Fibroblast of lung (primary cell): ENCODE results near the gene CDC42SE2. TPM values are rescaled to one million over a fixed set of nuclear protein-coding genes. Genes with fewer than 3 reads are reported as not detected.
"Not testable (repeated sequence)": the region's sequence is repeated elsewhere in the genome, so short reads cannot be mapped to it uniquely, and the experiment has no call there.

ENCODE experiments used
- DNase-seq, 2 donors: peaks; one replicate each; pipeline versions ENCODE4 v3.0.0 to v3.0.0-alpha.2; 2010; ENCODE audit warnings: low read depth in 2 of 2
- H2AFZ ChIP-seq: 2 replicates; pipeline ENCODE4 v1.5.1; 2012; ENCODE audit warnings: low read length, control low read depth, inconsistent platforms
- H3K27ac ChIP-seq: 2 replicates; pipeline ENCODE4 v1.5.1; 2011; ENCODE audit warnings: low read length, control low read depth; ENCODE audit not compliant: insufficient read depth
- H3K27me3 ChIP-seq: 2 replicates; pipeline ENCODE4 v1.5.1; 2011; ENCODE audit warnings: mild to moderate bottlenecking, low read length; ENCODE audit not compliant: control insufficient read depth, insufficient read depth
- H3K36me3 ChIP-seq: 2 replicates; pipeline ENCODE4 v1.5.1; 2011; ENCODE audit warnings: low read length; ENCODE audit not compliant: control insufficient read depth, insufficient read depth
- H3K4me1 ChIP-seq: 2 replicates; pipeline ENCODE4 v1.5.1; 2011; ENCODE audit warnings: low read length; ENCODE audit not compliant: control insufficient read depth, insufficient read depth; ENCODE audit errors: extremely low read depth
- H3K4me2 ChIP-seq: 2 replicates; pipeline ENCODE4 v1.5.1; 2011; ENCODE audit warnings: low read length, control low read depth; ENCODE audit not compliant: insufficient read depth; ENCODE audit errors: extremely low read depth
- H3K4me3 ChIP-seq, 4 experiments: fragments of 200-600 bp in 1 of 4; sonication (generic) in 1 of 4; replicated peaks in 1 of 4; 2 replicates each; pipeline ENCODE4 v1.5.1; 2011 to 2016; ENCODE audit warnings: low read length in 4 of 4, low read depth in 3 of 4, mild to moderate bottlenecking in 3 of 4, control low read depth in 2 of 4, inconsistent platforms in 1 of 4, mixed read lengths in 1 of 4; ENCODE audit not compliant: insufficient read depth in 1 of 4; ENCODE audit errors: control extremely low read depth in 1 of 4
- H3K79me2 ChIP-seq: 2 replicates; pipeline ENCODE4 v1.5.1; 2012; ENCODE audit warnings: mild to moderate bottlenecking, low read length, inconsistent platforms; ENCODE audit not compliant: control insufficient read depth, insufficient read depth
- H3K9ac ChIP-seq: 2 replicates; pipeline ENCODE4 v1.5.1; 2011; ENCODE audit warnings: mild to moderate bottlenecking, low read length, control low read depth; ENCODE audit not compliant: insufficient read depth
- H3K9me3 ChIP-seq: 2 replicates; pipeline ENCODE4 v1.5.1; 2012; ENCODE audit warnings: low read depth, low read length; ENCODE audit not compliant: control insufficient read depth, insufficient read depth
- H4K20me1 ChIP-seq: 2 replicates; pipeline ENCODE4 v1.5.1; 2011; ENCODE audit warnings: low read length; ENCODE audit not compliant: control insufficient read depth, insufficient read depth; ENCODE audit errors: extremely low read depth
- EZH2 ChIP-seq: IDR thresholded peaks from 2 replicates; pipeline ENCODE4 v1.5.1; 2012; ENCODE audit warnings: low read length, control low read depth, mild to moderate bottlenecking; ENCODE audit errors: missing control alignments
- polyA plus RNA-seq, 2 donors: library from polyadenylated mRNA; depleted of rRNA in 1 of 2; stranded (reverse) in 1 of 2; unstranded in 1 of 2; fragments of >200 nt; gene quantifications; 2 replicates each; pipeline ENCODE4 v1.2.1, GENCODE V29; 2011 to 2012; ENCODE audit warnings: missing spikeins in 1 of 2
- total RNA-seq: library from RNA; depleted of rRNA; stranded (reverse); fragments of >200 nt; gene quantifications from 2 replicates; pipeline ENCODE4 v1.2.1, GENCODE V29; 2014
- TF ChIP-seq, protein P1 (sequence below), 2 donors: IDR thresholded peaks in 1 of 2; conservative IDR thresholded peaks in 1 of 2; 1 replicate in 1 of 2; 2 replicates in 1 of 2; pipeline ENCODE4 v1.5.1; 2011 to 2012; ENCODE audit warnings: low read length in 2 of 2, control low read depth in 1 of 2, inconsistent platforms in 1 of 2, low read depth in 1 of 2, mild to moderate bottlenecking in 1 of 2

CDC42SE2 gene
- total and polyA plus RNA-seq, 2 donors (not counting 1 experiment from before 2014, with no cell fraction given), result 26.1 to 26.5 TPM

DNA sequence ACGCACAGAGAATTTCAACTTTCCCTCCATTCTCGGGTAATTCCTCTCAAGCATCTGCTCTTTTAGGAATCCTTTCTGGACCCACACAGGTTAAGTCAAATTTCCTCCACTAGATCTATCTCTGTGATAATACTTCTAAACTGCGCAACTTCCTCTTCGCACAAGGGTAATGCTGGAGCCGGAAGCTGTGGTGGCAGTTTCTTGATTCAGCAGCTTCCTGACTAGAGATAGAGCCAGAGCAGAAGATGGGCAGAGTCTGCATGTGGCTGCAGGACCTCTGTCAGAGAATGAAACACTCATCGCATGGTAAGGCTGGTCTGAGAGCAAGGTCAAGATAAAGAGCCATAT is 11.1 kb upstream of the CDC42SE2 start:
- Histone ChIP-seq H3K27ac (no peak overlapping the region), H3K36me3 (no peaks in the 10 kb centered on the region), H3K4me2 (no peak overlapping the region), H3K27me3 (no peaks in the 10 kb centered on the region), H3K4me3 (no peak overlapping the region), H3K9ac (no peak overlapping the region), H2AFZ (no peak overlapping the region), H3K79me2 (no peaks in the 10 kb centered on the region), H3K4me1 (no peaks in the 10 kb centered on the region), H4K20me1 (no peaks in the 10 kb centered on the region), H3K9me3 (no peaks in the 10 kb centered on the region)
- DNase-seq, result no peak
- TF ChIP-seq EZH2, result no peak
- TF ChIP-seq, protein P1, sequence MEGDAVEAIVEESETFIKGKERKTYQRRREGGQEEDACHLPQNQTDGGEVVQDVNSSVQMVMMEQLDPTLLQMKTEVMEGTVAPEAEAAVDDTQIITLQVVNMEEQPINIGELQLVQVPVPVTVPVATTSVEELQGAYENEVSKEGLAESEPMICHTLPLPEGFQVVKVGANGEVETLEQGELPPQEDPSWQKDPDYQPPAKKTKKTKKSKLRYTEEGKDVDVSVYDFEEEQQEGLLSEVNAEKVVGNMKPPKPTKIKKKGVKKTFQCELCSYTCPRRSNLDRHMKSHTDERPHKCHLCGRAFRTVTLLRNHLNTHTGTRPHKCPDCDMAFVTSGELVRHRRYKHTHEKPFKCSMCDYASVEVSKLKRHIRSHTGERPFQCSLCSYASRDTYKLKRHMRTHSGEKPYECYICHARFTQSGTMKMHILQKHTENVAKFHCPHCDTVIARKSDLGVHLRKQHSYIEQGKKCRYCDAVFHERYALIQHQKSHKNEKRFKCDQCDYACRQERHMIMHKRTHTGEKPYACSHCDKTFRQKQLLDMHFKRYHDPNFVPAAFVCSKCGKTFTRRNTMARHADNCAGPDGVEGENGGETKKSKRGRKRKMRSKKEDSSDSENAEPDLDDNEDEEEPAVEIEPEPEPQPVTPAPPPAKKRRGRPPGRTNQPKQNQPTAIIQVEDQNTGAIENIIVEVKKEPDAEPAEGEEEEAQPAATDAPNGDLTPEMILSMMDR (conservative IDR thresholded peaks at IDR 0.05 in 1 of 2, IDR thresholded peaks at IDR 0.05 in 1 of 2; ENCODE audit: low read depth in 1 of 2, low read length in 2 of 2), result no peak

DNA sequence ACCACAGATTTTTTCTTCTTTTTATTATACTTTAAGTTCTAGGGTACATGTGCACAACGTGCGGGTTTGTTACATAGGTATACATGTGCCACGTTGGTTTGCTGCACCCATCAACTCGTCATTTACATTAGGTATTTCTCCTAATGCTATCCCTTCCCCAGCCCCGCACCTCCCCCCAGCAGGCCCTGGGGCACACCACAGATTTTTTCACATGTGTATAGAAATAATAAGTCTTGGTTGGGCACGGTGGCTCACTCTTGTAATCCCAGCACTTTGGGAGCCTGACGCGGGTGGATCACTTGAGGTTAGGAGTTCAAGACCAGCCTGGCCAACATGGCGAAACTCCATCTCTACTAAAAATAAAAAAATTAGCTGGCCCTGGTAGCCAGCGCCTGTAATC is 9.8 kb upstream of the CDC42SE2 start:
- not testable (repeated sequence) for H3K27me3 ChIP-seq, H3K79me2 ChIP-seq, H3K4me1 ChIP-seq, H3K27ac ChIP-seq, H3K4me3 ChIP-seq, H3K36me3 ChIP-seq, H3K4me2 ChIP-seq, DNase-seq, H3K9ac ChIP-seq, H3K9me3 ChIP-seq, H4K20me1 ChIP-seq, H2AFZ ChIP-seq

DNA sequence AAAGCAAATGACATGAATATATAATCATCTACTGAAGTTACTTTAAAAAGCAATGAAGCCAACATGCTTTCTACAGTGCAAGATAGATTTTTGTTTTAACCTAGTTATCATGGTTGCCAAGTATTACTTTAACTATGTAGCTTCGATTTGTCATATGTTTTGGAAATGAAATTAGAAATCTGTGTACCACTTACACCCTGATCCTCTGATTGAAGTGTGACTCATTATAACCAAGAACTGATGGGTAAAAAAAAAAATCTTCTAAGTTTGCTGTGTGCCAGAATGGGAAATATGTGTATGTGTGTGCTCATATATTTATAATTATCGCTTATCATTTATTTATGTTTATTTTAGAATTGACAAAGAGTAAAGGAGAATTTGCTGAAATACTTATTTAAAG is 9.1 kb upstream of the CDC42SE2 start:
- no peak overlapping the region for H3K4me2 ChIP-seq
- TF ChIP-seq, protein P1 (conservative IDR thresholded peaks at IDR 0.05 in 1 of 2, IDR thresholded peaks at IDR 0.05 in 1 of 2; ENCODE audit: low read depth in 1 of 2, low read length in 2 of 2), result no peak
- no peak for TF ChIP-seq EZH2
- H3K79me2 ChIP-seq, result no peaks in the 10 kb centered on the region
- no peak overlapping the region for H3K4me3 ChIP-seq
- no peaks in the 10 kb centered on the region for H3K9me3 ChIP-seq
- H3K4me1 ChIP-seq, result no peaks in the 10 kb centered on the region
- no peak overlapping the region for H3K9ac ChIP-seq
- no peaks in the 10 kb centered on the region for H4K20me1 ChIP-seq
- DNase-seq, result no peak
- no peaks in the 10 kb centered on the region for H3K36me3 ChIP-seq
- H3K27me3 ChIP-seq, result no peaks in the 10 kb centered on the region
- no peak overlapping the region for H3K27ac ChIP-seq
- H2AFZ ChIP-seq, result no peak overlapping the region

DNA sequence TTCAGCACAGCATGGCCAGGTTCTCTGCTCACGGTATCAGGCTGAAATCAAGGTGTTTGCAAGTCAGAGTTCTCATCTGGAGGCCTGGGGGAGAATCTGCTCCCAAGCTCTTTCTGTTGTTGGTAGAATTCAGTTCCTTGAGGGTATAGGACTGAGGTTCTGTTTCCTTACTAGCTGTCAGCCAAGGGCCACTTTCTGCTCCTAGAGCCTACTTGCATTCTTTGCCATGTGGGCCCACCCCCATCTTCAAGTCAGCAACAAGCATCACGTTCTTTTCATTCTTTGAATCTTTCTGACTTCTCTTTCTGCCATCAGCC is 7.4 kb upstream of the CDC42SE2 start:
- H3K9me3 ChIP-seq, result no peaks in the 10 kb centered on the region
- no peaks in the 10 kb centered on the region for H3K4me1 ChIP-seq
- TF ChIP-seq, protein P1 (conservative IDR thresholded peaks at IDR 0.05 in 1 of 2, IDR thresholded peaks at IDR 0.05 in 1 of 2; ENCODE audit: low read depth in 1 of 2, low read length in 2 of 2), result no peak
- H3K36me3 ChIP-seq, result no peaks in the 10 kb centered on the region
- H2AFZ ChIP-seq, result no peak overlapping the region
- H3K4me2 ChIP-seq, result no peak overlapping the region
- no peaks in the 10 kb centered on the region for H3K27me3 ChIP-seq
- H3K4me3 ChIP-seq, result no peak overlapping the region
- no peak overlapping the region for H3K27ac ChIP-seq
- no peak for DNase-seq
- H4K20me1 ChIP-seq, result no peaks in the 10 kb centered on the region
- no peak overlapping the region for H3K9ac ChIP-seq
- no peaks in the 10 kb centered on the region for H3K79me2 ChIP-seq
